ENCODE results near the gene CNTN5.

GRCh38 chr11:99535819-99536218, 515.1 kb downstream of the CNTN5 start:
- no peak for TF ChIP-seq POLR2AphosphoS5 (IDR thresholded peaks at IDR 0.05; ENCODE audit: borderline replicate concordance, low read depth, low read length)
- TF ChIP-seq EZH2 (IDR thresholded peaks at IDR 0.05) = no peak
- TF ChIP-seq FOXP2 (optimal IDR thresholded peaks at IDR 0.05; ENCODE audit: control extremely low read depth, extremely low read length, insufficient read depth) = no peak
